Embryonic facial prominence (tissue), 1 donor: ENCODE measurements around the gene UGT1A1.

ENCODE experiments used
- DNase-seq: peaks from one replicate; pipeline ENCODE4 v3.0.0-alpha.2; 2016; ENCODE audit errors: extremely low spot score

The UGT1A1 gene

DNA sequence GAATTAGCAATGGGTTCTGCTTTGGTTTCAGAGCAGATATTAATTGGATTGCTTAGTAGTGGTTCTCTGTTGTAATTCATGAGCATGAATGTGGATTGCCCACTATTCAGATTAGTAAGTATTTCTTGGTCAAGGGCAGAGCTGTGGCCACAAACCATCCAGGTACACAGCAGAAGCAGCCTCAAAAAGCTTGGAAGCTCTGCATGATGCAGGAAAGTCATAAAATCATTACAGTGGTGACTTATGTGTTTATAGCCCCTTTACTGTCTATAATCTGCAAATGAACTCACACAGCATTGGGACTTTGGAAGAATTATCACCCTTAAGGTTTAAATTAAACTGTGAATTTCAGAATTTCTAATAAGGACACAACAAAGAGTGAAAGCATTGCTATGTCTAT is 1.9 kb upstream of the UGT1A1 start:
- no peak for DNase-seq

DNA sequence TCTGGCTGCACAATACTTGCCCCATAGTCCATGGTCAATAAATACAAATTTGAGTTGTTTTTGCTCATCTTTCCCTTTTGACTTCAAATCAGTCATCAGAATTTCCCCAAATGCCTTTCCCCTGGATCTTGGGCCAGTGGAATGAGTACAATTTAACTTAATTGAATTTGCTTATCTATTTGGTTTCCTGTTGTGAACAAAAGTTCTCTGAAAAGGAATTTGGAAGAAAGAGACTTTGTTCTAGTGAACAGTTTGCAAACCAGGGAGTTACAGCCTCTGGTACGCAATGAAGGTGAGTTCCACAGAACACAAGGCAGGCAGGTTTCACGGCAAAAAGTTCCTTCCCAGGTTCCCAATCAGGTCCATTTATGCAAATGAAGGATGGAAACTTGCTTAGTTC is 1.2 kb upstream of the UGT1A1 start:
- DNase-seq, result no peak

DNA sequence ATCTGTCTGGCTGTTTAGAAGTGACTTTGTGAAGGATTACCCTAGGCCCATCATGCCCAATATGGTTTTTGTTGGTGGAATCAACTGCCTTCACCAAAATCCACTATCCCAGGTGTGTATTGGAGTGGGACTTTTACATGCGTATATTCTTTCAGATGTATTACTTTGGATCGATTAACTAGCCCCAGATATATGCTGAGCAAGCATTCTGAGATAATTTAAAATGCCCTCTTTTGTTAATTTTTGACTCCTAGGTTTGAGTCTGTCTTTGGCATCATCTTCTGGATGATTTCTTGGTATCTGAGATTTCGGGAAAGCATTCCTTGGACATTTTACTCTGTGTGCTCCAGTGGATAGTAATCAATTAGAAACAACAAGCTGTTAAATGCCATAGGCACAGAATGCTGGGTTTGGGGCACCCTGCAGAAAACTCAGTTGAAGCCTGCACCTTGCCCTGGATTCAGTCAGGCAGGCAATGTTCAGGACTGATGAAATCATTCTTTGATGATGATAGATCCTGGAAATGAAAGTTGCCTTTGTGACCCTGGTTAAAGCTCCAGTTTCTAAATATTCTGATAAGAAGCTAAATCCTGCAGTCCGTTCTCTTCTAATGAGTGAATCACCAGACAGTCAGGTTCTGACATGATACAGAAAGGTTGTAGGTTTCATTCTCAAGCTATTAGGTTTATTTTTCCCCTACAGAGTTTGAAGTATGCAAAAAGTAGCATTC is 1.1 kb downstream of the UGT1A1 start:
- no peak for DNase-seq

DNA sequence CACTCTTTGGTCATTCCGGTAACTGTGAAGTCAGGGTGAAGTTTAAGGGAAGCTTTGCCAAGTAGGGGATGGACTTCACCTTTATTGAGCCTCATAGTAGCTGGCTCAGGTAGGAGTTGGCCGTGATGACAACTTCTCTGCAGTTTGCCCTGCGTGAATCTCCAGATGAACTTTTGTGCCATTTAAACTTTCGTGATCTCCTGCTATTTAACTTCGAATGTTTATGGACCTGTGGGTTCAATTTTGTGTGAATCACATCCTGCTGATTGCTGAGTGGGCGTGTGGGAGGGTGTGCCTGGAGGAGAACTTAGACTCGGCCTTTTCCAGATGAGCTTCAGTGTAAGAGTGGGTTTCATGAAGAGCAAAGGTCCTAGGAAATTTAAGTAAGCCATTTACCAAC is 4.2 kb downstream of the UGT1A1 start:
- no peak for DNase-seq

DNA sequence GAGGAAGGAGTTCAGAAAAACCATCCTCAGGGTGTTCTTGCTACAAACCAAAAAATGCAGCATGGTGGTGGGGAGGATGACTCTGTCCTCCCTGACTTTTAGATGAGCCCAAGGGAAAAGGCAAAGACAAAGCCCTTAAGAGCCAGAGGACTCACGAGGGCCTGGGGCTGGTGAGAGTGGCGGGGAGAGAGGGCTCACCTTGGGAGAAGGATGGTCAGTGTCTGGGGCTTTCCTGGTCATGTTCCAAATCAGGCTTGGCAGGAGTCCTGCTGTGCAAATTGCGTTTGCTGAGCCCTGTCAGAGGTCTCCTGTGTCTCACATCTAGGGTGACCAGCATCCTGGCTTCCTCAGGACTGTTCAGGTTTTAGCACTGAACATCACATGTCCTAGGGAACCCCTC is 4.7 kb downstream of the UGT1A1 start:
- DNase-seq, result no peak

DNA sequence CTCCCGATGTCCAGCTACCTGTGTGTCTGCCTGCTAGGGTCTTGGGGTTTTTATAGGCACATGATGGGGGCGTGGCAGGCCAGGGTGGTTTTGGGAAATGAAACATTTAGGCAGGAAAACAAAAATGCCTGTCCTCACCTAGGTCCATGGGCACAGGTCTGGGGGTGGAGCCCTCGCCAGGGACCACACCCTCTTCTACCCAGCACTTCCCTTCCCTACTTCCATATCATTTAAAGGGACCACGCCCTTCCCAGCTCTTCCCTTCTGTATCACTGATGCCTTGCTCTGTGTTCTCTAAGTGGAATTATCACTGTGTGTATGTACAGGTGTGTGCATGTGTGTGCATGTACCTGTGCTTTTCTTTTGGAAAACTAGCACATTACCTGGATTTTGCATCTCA is 6.3 kb downstream of the UGT1A1 start:
- DNase-seq, result no peak

DNA sequence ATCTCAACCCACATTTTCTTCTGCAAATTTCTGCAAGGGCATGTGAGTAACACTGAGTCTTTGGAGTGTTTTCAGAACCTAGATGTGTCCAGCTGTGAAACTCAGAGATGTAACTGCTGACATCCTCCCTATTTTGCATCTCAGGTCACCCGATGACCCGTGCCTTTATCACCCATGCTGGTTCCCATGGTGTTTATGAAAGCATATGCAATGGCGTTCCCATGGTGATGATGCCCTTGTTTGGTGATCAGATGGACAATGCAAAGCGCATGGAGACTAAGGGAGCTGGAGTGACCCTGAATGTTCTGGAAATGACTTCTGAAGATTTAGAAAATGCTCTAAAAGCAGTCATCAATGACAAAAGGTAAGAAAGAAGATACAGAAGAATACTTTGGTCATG is 8.0 kb downstream of the UGT1A1 start:
- no peak for DNase-seq

DNA sequence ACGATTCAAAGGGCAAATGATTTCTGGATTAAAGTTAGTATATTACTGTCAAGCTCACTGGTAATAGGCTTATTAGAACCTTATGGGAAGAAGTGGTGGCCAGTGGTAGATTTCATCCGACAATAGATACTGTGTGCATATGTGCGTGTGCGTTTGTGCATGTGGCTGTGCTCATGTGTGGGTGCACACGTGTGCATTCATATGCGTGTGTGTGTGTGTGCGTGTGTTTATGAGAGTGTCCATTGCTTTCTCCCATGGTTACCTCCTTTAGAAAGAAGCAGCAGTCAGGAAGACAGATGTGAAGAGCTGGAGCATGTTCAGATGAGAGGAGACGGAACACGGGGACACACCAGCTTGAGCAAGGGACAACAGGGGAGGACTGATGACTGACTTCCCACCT is 9.2 kb downstream of the UGT1A1 start:
- no peak for DNase-seq

DNA sequence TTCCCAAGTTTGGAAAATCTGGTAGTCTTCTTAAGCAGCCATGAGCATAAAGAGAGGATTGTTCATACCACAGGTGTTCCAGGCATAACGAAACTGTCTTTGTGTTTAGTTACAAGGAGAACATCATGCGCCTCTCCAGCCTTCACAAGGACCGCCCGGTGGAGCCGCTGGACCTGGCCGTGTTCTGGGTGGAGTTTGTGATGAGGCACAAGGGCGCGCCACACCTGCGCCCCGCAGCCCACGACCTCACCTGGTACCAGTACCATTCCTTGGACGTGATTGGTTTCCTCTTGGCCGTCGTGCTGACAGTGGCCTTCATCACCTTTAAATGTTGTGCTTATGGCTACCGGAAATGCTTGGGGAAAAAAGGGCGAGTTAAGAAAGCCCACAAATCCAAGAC is 12.1 kb downstream of the UGT1A1 start:
- no peak for DNase-seq

DNA sequence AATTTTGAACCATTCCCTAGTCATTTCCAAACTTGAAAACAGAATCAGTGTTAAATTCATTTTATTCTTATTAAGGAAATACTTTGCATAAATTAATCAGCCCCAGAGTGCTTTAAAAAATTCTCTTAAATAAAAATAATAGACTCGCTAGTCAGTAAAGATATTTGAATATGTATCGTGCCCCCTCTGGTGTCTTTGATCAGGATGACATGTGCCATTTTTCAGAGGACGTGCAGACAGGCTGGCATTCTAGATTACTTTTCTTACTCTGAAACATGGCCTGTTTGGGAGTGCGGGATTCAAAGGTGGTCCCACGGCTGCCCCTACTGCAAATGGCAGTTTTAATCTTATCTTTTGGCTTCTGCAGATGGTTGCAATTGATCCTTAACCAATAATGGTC is 12.5 kb downstream of the UGT1A1 start:
- DNase-seq, result no peak

DNA sequence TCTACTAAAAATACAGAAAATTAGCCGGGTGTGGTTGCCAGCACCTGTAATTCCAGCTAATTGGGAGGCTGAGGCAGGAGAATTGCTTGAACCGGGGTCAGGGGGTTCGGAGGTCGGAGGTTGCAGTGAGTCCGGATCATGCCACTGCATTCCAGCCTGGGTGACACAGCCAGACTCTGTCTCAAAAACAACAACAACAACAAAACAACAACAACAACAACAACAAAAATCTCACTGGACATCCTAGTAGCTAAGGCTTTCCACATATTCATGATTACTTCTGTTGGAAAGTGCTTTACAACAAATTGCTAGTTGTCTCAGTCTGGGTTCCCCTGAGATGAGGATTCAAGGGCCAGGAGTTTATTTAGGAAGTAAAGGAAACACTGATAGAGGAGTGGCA is 13.8 kb downstream of the UGT1A1 start:
- no peak for DNase-seq

DNA sequence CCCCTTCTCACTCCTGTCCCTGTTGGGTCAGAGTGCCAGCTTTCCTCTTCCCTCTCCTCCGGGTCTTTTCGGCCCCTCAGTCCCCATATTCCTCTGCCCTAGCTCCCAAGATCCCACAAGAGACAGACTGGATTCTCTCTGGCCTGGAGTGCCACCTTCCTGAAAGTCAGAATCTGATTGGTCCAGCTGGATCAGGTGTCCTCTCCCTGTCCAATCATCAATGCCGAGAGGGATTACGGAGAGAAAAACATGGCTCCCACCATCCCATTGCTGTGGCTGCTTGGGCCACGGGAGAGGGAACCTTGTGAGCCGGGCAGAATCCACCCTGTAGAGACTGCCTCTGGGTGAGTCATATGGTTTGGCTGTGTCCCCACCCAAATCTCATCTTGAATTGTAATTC is 15.3 kb downstream of the UGT1A1 start:
- no peak for DNase-seq

DNA sequence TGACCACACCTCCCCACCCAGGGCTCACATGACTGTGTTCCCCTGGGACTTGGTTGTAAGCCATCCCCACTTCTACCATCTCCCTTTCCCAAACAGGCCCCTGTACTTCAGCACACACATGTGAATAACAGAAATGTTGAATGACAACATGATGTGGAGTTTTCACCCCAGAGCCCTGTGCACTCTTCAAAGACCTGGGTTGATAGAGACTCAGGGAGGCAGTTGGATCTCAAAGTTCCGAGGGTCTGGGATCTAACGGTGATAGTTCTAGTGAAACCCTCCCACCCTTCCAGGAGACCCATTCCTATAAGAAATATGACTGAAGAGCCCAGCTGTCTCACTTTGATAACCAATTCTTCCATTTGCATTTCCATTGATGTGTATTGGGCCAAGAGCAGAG is 18.0 kb downstream of the UGT1A1 start, which contains the start of gene MROH2A:
Gene MROH2A (plus strand): TSS at position 301 of the 400 bp plus-strand sequence. CDS start 1,029 bp downstream, outside the sequence.
- DNase-seq, result no peak

DNA sequence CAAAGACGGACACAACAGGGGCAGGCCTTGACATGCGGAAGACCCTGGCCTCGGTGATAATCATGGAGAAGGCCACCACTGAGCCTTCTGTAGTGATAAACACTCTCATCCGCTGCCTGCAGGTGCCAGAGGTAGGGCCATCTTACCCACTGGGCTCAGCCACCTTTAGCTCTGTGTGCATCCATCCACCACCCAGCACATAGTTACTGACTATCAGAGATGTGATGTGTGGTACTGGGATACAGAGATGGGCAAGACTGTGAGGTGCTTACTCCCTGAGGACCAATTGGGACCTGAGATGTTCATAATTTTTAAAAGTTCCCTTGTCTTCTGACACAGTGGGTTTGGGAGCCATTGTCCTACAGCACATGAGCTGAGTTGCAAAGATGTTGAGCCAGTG is 19.7 kb downstream of the UGT1A1 start:
- DNase-seq, result no peak

DNA sequence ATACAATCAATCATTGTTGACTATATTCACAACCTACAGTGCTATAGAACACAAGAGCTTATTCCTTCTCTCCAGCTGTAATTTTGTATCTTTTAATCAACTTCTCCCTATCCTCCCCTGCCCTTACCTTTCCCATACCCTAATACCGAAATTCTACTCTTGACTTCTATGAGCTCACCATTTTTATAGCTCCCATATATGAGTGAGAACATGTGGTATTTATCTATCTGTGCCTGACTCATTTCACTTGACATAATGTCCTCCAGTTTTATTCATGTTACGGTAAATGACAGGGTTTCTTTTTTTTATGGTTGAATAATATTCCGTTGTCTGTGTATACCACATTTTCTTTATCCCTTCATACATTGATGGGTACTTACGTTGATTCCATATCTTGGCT is 20.7 kb downstream of the UGT1A1 start:
- no peak for DNase-seq

DNA sequence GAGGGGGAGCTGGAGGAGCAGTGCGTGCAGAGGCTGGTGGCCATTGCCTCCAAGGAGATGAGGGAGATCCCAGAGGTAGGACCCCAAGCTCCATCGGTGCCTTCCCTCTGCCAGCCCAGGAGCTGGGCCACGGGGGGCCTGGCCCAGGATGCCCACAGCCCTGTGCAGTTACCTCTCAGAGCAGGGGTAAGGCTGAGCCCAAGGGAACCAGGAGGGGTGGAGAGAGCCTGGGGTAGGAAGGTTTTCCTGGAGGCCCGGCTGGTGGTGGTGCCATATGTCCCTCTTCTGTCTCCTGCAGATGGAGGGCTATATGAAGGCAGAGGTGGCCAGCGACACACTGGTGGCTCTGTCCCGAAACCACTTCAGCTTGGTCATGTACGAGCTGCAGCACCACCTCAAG is 29.5 kb downstream of the UGT1A1 start:
- no peak for DNase-seq

DNA sequence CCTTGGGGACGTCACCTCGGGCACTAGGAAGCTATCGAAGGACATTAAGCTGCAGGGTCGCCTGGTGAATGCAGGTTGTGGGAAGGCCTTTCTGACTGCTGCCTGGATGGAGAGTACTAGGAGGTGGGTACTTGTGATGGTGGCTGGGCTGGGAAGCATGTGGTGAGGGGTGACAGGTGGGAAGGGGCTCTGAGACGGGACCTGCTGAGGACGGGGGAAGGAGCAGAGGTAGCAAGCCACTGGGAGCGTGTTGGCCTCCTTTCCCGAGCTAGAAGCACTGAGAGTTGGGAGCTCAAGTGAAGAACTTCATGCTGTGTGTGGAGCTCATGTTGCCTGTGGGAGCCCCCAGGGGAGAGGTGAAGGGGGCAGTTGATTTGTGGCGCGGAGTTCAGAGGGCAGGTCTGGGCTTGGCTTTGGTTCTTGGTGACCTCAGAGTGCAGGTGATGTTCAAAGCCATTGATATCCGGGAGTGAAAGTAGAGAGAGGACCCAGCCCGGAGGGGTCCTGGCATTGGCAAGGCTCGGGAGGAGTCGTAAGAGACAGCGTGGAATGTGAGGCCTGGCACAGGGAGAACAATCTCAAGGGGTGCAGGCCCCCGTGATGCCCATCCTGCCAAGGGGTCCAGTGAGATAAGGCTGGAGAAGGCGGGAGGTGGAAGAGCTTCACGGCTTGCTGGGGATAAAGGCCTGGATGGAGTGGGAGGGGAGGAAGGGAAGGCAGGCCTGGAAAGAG is 31.2 kb downstream of the UGT1A1 start:
- no peak for DNase-seq

DNA sequence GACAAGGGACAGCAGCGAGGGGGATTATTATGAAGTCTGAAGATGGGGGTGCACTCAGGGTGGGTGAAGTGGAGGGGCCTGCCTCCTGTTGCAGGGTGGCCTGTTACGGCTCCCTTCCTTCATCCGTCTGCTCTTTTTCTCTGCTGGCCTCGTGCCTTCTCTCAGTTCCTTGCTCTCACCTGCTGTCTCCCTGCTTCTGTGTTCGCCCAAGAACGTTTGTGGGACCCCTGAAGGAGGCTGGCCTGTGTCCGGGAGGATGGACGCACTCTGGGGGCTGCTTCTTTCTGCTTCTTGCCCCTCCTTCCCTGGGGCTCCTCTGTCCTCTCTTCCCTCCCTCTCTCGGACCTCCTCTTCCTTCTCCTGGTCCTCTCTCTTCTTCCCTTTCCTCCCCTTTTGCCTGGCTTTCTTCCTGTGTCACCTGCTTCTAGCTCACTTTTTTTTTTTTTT is 31.8 kb downstream of the UGT1A1 start:
- DNase-seq, result no peak

DNA sequence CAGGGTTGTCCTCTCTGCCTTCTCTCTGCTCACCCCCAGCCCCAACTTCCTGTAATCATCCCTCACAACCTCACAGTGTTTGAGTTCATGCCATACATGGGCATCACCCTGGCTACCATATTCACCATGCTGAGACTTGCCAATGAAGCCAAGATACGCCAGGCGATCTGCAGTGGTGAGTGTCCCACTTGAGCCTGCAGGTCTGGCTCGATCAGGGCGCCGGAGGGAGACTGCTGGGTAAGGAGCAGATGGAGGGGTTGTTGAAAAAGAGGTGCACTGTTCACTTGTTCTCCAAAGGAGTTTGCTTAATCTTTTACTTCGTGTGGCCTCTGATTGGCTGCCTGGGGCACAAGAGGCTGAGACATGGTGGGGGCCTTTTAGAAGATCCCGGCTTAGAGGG is 32.6 kb downstream of the UGT1A1 start:
- no peak for DNase-seq

DNA sequence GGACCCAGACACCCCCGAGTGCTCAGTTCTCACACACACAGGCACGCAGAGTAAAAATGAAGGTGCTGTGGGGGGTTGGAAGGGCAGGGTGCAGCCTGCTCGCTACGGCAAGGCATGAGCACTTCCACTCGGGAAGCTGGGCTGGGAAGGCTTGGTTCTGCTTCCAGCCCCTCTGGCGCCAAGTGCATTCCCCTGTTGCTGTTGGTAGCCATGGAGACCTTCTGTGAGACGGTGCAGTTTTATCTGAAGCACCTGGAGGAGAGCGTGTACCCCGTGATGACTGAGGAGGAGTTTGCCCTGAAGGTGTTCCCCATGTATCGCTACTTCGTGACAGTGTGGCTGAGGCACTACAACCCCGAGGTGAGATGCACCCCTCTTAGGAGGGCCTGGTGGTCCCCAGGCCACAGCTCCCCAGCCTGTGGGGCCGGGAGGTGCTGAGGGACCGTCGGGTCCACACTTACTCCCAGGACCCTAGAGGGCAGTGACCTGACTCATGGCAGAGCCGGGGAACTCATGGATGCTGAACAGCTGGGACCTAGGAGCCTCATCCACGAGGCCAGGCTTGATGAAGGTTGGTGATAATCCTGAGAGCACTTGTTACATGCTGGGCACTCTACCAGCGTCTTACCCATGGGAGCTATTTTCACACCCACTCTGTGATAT is 33.5 kb downstream of the UGT1A1 start:
- DNase-seq, result no peak

DNA sequence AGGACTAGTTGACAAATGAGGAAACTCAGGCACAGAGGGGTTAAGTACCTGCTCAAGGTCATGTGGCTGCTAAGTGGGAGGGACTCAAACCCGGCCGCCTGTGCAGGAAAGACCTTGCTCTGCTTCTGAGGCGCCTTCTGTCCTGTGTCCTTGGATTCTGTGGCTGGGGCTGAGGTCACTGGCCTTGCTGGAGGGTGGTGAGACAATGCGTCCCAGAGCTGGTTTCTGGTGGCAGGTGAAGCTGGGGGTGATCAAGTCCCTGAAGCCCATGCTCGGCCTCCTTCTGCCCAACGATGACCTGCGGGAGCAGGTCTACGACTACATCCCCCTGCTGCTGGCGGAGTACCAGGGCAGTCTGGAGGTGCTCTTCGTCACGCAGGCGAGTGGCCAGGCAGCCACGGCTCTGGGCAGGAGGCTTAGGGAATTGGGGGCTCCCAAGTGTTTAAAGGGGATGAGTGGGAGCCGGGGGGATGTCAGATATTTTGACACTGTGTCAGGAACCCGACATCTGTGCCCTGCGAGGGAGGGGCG is 34.1 kb downstream of the UGT1A1 start:
- no peak for DNase-seq

DNA sequence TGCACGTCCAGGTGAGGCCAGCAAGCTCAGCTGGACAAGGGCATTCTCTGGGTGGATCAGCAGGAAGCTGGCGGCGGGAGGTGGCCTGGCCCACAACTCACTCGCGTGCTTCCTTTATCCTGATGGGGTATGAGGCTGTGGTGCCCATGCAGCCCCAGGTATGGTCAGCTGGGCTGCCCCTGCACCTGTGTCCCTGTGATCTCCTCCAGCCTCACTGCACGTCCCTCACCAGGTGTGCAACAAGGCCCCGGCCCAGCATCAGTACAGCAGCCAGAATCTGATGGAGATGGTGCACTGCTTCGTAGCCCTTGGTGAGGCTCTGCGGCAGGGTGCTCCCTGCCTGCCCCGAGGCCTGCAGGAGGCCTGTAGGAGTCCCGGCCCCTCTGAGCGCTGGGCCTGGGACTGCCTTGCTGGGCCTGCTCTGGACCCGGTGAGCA is 35.7 kb downstream of the UGT1A1 start:
- no peak for DNase-seq

DNA sequence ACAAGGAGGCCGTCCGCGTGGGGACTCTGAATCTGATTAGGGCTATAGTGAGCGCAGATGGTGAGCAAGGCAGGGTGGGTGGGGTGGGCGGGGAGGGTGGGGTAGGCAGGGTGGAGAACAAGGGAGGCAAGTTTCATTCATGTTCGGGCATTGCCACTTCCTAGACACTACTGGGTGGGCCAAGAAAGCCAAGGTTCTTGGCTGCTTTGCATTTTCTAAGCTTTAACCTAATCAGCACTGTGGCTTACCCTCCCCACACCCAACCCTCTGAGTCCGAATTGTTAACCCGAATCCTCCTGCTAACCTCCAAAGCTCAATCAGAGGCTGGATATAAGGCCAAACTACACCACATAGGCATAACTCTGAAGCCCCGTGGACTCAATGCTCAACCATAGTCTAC is 36.2 kb downstream of the UGT1A1 start:
- DNase-seq, result no peak
